ENCODE results near the gene EIF2AK3. TPM values are rescaled to one million over a fixed set of nuclear protein-coding genes. Genes with fewer than 3 reads are reported as not detected.

Gene EIF2AK3
- total and polyA plus RNA-seq, 2 of the 13 experiments (the other 11 are each of a cell fraction or from before 2014, with no cell fraction given) = 10.3 to 30.6 TPM

- TF ChIP-seq ZBTB7A (CRISPR knock-in tag; IDR thresholded peaks at IDR 0.05) = no peak
Measured at GRCh38 chr2:88538362-88538917, 88.8 kb downstream of the EIF2AK3 start (continued).

GRCh38 chr2:88537640-88538039 lies 89.6 kb downstream of the EIF2AK3 start:
- no peaks in the 10 kb centered on the region for H3K79me2 ChIP-seq (ENCODE audit: insufficient read depth, low read length)
- POLR2A ChIA-PET = no interaction called here
- no peaks in the 10 kb centered on the region; a peak in 1 of 5 replicates for H3K36me3 ChIP-seq (replicated peaks in 1 of 2; ENCODE audit: control insufficient read depth in 1 of 2, insufficient read depth in 2 of 2, low read length in 2 of 2)
- no peak overlapping the region for H3K27ac ChIP-seq (ENCODE audit: extremely low read length, insufficient read depth, low read length)
- FAIRE-seq = no peak
- no peak overlapping the region for H3K9ac ChIP-seq (ENCODE audit: insufficient read depth, low read depth, low read length)
- H3K4me2 ChIP-seq (ENCODE audit: low read depth, low read length) = no peak overlapping the region
- H4K20me1 ChIP-seq (ENCODE audit: insufficient read depth, low read length) = no peaks in the 10 kb centered on the region
- CTCF ChIA-PET (ENCODE audit: low intra/inter-chr PET ratio, low total read pairs) = no interaction called here
- H3K9me3 ChIP-seq (ENCODE audit: low read length) = no peaks in the 10 kb centered on the region
- TF ChIP-seq FOXO4 (CRISPR knock-in tag; conservative IDR thresholded peaks at IDR 0.05) (no peak), HMG20A (CRISPR knock-in tag; IDR thresholded peaks at IDR 0.05; ENCODE audit: borderline replicate concordance) (no peak), RFXAP (CRISPR knock-in tag; IDR thresholded peaks at IDR 0.05; ENCODE audit: borderline replicate concordance) (no peak), ZNF547 (CRISPR knock-in tag; IDR thresholded peaks at IDR 0.05) (no peak), NFATC3 (CRISPR knock-in tag; IDR thresholded peaks at IDR 0.05) (no peak), POLR2G (IDR thresholded peaks at IDR 0.05; ENCODE audit: low read depth, low read length) (no peak), ZNF619 (CRISPR knock-in tag; IDR thresholded peaks at IDR 0.05) (no peak), RBM39 (IDR thresholded peaks at IDR 0.05; ENCODE audit: low read depth, low read length, poor library complexity, severe bottlenecking) (no peak), CBX1 (IDR thresholded peaks at IDR 0.05; ENCODE audit: low read depth) (no peak), MAFK (conservative IDR thresholded peaks at IDR 0.05 in 1 of 2, IDR thresholded peaks at IDR 0.05 in 1 of 2; ENCODE audit: low read length in 2 of 2) (no peak), NFIC (IDR thresholded peaks at IDR 0.05; ENCODE audit: low read length) (no peak), ZNF484 (CRISPR knock-in tag; IDR thresholded peaks at IDR 0.05; ENCODE audit: borderline replicate concordance, low read depth) (no peak), NAIF1 (CRISPR knock-in tag; IDR thresholded peaks at IDR 0.05; ENCODE audit: borderline replicate concordance) (no peak), ZFYVE20 (CRISPR knock-in tag; IDR thresholded peaks at IDR 0.05; ENCODE audit: borderline replicate concordance, low read depth) (no peak), THAP7 (CRISPR knock-in tag; IDR thresholded peaks at IDR 0.05) (no peak), SNAPC2 (CRISPR knock-in tag; IDR thresholded peaks at IDR 0.05) (no peak), ZNF709 (CRISPR knock-in tag; IDR thresholded peaks at IDR 0.05) (no peak), ZSCAN31 (CRISPR knock-in tag; IDR thresholded peaks at IDR 0.05; ENCODE audit: low read depth) (no peak), FOXC1 (CRISPR knock-in tag; IDR thresholded peaks at IDR 0.05; ENCODE audit: borderline replicate concordance) (no peak)
- H3K4me1 ChIP-seq (ENCODE audit: insufficient read depth, low read length) = no peaks in the 10 kb centered on the region
- no peak for DNase-seq (ENCODE audit: low spot score)
- BruUV-seq (replicated peaks) = no TSS peak
- H3K4me3 ChIP-seq (replicated peaks in 1 of 3; ENCODE audit: insufficient read depth in 1 of 3, low read depth in 2 of 3, low read length in 3 of 3) = no peak overlapping the region
- no peak for ATAC-seq
- no peaks in the 10 kb centered on the region; a peak in 1 of 5 replicates for H3K27me3 ChIP-seq (ENCODE audit: control insufficient read depth in 1 of 2, insufficient read depth in 2 of 2, low read length in 2 of 2)
- intact Hi-C loops (cut with micrococcal nuclease; ENCODE audit: unreplicated experiment) (no loop called here), in situ Hi-C loops (cut with HindIII; ENCODE audit: extremely low pct_ligation_motif_present, low pct_unique_long_range_greater_than_20kb) (no loop called here)
- 70% methylated on average over 6 of the region's 6 CpGs for WGBS (ENCODE audit: low lambda C conversion rate)
- H2AFZ ChIP-seq (ENCODE audit: low read length) = no peak overlapping the region
